NCI-H2196 treated with DMSO at 0.1 percent for 48 hours (cell line): ENCODE data around the gene PPIL1.

ENCODE experiments used
- DNase-seq: peaks from one replicate; lab custom pipeline; 2025; ENCODE audit not compliant: unreplicated experiment; lab: John Stamatoyannopoulos, UW

PPIL1 gene

DNA sequence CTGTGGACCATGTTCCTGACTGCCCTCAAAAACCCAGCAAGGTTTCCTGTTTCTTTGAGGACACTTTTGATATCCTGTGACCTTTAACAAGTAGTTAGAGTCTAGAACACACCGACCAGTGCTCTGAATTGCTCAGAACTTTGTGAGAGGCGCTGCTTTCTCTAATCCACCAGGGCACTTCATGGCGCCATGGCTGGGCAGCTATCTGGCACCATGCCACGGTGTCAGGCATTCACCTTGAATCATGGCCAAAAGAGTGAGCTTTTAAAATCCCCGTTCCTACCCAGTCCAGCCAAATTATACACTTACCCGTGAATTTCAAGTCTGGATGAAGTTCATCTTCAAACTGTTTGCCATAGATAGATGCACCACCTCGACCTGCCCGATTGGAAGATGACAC lies 18.3 kb downstream of the PPIL1 start:
- DNase-seq, result no peak

DNA sequence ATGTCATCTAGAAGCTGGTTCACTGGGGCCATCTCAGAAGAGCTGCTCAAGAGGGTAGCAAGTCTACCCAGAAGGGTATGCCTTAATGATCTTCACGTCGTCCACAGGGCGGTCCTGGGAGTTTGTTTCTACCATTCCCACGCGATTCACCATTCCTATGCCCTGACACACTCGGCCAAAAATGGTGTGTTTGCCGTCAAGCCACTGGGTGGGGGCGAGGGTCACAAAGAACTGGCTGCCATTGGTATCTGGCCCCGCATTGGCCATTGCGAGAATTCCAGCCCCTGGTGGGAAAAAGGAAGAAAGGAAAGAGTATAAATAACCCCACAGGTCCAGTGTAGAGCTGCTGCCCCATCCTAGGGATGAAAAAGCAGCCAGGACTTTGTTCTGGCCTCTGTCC lies 18.9 kb downstream of the PPIL1 start:
- no peak for DNase-seq

DNA sequence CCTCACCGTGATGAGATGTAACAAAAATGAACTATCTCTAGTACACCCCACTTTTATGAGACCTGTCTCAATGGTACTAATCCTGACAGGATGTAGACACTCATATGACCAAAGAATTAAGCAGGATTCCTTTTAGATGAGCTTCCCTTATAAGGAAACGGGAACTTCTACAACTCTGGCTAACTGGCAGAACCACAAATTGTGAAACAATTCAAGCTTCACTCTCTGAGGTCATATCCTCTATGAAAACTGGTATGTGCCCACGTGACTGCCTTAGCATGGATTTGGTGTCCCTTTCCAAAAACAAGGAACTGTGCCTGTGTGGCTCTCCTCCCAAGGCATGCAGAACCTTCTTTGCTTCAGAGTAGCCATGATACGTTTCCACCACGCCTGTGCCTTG lies 21.3 kb downstream of the PPIL1 start:
- DNase-seq, result no peak

DNA sequence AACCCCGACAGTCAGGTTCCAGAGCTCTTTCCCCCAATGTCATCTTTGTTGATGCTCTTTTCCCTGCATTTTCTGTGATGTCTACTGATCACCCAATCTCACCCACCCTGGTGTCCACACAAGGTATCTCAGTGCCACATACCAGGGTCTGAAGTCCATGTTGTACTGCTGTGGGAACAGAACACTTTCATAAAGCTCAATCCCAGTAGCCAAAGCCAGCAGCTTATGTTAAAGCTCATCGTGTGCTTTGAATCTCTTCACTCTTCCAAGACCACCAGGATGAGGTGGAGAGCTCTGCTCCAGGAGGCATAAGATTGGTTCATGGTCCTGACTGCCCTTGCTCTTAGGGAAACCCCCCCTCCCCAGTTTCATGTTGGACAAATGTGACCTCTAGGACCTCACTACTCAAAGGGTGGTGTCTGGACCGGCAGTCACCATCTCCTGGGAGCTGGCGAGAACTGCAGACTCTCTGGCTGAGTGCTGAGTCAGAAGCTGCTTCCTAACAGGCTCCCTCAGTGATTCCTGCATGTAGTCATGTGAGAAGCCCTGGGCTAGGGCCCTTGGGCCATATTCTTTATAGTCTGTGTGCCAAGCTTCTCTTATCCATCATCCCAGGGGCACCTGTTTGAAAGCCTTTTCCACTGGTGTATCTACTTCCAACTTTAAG lies 22.0 kb downstream of the PPIL1 start:
- DNase-seq, result no peak

DNA sequence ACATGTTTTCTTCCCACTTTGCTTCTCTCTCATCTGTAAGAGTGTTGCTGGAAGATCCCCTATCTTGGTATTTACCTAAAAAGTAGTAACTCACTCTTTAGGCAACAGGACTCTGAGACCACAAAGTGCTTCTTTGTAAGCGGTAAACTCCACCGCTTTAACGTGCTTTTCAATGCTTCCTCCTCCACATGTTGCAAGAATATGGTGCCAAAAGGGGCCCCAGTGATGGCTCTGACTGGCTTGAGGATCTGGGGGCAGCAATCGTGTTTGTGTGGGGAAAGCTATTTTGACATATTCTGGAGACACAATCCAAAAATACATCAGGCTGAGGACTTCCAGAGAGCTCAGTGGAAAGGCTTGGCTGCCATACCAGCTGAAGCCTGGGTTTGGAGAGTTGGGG lies 23.0 kb downstream of the PPIL1 start:
- no peak for DNase-seq

DNA sequence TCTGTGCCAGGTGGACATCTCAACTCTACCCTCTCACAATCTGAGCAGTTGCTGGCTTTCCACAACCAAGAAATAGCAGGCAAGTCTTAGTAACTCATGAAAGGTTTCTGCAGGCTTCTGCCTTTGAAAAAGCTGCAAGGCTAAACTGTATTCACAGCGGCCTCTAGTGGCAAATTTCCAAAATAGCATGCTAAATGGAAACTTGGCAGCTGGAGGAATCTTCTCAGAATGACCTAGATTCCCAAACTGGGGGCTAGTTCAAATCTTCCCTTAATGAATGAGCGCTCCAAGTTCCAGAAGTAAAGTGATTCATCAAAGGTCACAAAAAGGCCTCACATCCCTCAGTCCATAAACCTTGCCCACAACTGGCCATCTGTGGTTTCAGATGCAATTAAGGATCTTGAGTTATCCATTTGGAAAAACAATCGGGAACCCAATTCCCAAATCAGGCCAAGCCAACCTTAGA lies 23.4 kb downstream of the PPIL1 start:
- DNase-seq, result peak; percentile 57

DNA sequence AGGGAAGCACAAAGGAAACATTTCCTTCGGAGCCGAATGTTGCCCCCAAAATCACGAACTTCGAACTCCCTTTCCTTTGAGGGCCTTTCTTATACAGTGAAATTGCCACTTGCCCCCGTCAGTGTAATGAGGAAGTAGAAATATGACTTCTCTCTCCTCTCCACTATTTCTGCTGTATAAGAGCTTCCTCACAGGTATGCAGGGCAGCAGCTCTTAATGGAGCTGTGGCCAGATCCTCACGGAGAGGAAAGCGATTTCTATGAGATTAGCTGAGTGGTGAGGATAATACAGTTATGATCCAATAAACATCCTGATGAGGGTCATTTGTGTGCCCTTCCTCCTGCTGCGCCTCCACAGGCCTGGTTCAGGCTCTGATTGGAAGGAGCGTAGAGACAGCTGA lies 24.6 kb downstream of the PPIL1 start:
- DNase-seq, result no peak

DNA sequence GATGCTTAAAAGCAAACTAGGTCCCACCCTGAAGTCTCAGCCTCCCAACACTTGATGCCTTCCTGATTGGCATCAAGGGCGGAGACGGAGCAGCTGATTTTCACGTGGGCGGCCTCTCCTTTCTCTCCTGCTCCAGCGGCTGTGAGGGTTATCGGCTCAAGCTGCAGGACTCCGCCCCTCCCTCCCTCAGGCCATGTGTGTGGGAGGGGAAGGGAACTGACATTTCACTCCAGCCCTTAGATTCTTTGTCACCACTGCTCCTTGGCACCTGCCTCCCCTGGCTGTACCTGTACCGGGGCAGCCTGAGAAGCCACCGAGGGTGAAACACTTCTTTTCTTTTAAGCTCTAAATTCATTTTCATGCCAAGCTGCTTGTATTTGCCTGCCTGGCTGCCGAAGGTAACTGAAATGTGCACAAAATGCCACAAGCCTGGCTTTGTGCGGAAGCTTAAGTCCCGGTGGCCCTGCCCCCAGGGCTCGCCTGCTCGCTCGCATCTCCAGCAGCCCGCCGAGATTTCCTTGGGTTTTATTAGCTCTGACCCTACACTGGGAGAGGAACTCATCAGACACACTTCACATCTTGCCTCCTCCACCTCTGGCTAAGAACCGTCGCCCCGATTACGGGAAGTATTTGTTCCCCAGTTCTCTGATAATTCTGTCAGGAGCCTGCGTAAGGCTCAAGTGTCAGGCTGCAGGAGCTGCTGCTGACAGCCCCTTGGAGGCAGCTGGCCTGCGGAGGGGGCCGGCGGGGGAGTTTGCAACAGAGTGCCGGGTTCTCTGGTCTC lies 25.8 kb downstream of the PPIL1 start:
- no peak for DNase-seq

DNA sequence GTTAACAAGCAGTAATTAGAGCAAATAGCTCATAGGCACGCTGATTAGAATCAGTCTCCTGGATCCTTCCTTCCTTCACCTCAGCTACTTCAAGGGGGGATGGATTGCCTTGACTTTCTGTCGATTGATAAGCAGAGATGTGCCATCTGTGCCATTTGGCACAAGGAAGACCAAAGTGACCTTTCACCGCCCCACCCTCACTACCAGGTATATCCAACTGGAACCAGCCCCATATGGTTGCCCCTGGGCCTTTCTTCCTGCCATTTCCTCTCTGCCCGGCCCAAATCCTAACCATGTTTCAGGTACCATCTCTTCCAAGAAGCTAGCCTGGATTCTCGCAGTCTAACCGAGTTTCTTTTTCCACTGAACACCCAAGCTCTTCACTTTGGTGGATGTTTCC lies 26.6 kb downstream of the PPIL1 start:
- no peak for DNase-seq

DNA sequence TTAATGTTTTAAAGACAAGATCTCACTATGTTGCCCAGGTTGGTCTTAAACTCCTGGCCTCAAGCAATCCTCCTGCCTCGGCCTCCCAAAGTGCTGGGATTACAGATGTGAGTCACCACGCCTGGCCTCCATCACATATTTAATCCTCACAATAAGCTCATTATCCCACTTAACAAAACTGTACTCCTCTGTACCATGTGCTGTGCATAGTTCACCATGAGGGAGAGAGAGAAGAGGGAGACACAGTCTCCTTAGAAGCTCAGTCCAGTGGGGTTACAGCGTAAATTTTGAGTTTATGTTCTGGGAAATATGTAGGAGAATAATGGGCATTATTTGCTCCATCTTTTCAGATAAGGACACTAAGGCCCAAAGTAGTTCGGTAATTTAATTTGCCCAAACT lies 27.5 kb downstream of the PPIL1 start:
- no peak for DNase-seq

DNA sequence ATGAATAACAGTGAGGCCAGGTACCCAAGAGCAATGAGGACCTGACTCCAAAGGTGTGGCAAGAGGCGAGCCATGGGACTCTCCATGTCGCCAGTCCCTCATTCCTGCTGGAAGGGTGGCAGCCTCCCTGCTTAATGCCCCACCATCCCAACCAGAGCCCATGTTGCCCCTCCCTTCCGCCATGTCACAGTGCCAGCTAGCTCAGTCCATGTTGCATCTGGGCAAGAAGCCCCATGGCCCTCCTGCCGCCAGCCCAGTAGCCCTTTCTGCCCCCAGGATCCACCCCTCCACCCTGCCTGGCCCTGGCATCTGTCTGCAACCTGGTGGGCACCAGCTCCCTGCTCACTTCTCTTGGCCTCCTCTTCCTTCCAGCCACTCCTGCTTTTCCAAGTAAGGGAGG lies 29.4 kb downstream of the PPIL1 start:
- no peak for DNase-seq

DNA sequence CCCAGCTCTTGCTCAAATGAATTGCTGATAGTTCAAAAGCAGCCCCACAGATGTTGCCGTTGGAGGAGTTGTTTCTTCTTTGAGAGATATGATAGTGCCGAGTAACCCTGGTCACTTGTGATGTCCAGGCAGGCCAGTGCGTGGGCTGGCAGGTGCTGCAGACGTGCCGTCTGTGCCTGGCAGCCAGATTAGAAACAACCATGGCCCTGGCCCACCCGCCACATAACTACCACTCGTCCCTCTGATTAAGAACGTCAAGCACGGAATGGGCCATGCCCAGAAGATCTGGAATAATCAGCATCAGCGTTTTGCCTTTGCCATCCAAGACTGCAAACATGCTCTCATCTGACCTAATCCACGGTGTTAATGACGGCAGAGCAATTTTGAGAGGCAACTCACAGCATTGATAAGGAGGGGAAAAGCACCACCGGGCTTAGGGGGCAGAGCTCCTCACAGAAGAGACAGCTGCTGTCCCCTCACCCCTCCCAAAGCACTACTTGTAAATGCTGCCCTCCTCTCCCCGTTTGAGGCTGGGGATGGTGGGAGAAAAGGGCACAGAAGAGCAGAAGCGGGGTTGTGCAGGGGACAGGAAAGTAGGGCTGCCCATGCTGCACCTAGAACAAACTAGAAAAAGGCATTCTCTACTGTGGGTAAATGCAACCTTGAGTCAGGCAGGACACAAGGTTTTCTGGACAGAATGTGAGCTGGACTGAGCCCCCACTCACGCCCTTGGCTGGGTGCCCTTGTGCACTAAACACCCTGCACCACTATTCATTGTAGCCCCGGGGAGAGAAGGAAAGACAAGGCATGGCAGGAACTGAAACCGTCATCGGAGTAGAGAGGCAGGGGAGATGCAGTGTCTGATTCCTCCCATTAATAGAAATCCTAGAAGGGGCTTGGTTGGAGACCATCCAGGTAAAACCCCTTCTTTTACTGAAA lies 30.1 kb downstream of the PPIL1 start:
- no peak for DNase-seq

DNA sequence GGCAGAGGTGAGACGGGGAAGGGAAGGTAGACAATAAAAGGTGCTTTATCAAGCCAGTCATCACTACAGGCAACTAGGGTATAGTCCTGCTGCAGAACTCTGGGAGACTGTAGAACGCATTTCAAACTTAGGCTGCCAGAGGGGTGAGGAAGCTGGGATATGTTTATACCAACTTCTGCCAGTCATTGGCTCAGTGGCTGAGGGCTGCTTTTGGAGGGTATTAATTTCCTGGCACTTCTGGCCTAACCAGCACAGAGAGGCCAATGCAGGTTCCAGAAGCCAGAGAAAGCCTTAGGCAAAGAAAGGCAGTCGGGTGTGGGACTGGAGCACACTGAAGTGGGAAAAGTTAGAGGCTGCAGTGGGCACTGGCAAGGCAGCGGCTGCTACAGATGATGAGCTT lies 31.4 kb downstream of the PPIL1 start:
- no peak for DNase-seq

DNA sequence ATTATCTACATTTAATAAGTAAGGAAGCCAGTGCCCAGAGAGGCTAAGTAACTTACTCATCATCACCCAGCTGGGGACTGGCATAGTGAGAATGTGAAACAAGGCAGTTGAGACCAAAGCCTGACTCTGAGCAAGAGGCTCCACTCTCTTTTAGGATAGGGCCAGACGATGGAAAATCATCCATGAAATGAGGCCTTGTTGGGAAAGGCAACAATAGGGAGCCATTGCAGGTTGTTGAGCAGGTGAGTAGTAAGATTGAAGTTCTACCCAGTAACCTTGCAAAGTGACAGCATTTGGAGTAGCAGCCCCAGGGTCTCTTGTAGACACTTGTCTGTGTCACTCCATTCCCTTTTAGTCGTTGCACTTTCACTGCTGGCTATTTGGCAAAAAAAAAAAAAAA lies 32.8 kb downstream of the PPIL1 start:
- DNase-seq, result no peak

DNA sequence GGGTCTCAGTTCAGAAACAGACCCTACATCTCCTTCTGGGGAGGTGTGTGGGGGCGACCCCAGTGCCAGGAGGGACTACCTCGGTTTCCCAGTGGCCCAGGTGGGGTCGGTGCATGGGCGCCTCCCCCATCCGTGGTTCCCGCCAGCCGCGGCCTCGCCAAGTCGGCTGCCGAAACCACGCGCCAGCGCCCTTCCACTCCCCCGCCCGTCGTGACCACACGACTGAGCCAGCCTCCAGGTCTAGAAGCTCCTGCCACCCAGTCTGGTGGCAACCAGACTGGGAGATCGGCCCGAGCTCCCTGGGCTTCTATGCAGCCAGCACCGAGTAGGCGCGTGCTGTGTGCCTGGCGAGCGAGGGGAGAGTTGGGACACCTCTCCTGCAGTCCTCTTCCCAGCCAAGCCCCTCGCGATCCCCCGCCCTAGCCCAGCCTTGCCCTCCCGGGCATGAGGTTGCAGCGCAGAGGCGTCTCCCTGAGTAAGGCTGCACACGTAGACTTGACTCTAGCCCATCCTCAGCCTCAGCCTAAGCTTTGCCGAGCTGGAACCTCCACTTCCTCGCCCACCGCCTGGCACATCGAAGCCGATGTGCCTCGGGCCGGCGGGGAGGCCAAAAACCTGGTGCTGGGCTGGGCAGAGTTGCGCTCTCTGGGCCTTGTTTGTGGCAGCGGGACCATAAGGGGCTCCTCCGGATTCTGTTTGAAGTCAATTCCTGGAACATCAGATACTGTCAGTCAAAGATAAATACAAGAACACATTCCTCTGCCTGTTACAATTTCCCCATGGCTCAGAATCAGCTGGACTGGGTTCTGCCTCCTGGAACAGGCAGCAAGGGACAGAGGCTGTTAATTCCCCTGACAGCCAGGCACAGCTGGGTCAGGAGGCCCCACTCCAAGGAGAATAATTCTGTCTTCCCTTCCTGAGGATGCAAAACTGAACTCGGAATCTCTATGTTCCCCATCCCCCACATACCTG lies 33.9 kb downstream of the PPIL1 start:
- DNase-seq, result no peak

DNA sequence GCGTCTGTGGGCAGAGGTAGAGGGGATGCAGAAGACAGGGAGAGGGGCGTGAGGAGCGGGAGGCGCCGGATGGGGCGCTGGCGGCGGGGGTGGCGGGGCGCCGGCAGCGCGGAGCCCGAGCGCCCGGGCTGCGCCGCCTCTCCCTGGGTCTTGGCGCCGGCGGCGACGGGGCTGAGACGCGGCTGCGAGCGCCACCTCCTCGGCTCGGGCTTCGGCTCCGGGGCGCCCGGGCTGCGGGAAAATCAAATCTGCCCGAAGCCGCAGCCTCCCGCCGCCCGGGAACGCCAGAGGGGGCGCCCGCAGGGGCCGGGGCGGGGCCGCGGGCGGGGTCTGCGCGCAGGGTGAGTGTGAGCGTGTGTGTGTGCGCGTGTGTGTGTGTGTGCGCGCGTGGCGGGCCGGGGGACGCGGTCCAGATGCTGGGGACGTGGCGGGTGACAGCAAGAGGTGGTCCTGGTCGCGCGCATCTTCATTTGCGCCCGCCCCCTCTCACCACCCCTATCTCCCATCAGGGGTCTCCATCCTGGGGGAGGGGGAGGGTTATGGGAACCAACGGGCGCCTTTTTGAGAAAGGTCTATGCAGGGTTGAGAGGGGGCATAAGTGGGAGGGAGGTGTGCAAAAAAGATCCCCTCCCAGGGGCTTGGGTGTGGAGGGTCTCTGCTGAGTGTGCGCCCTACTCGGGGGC lies 34.7 kb downstream of the PPIL1 start:
- DNase-seq, result no peak

DNA sequence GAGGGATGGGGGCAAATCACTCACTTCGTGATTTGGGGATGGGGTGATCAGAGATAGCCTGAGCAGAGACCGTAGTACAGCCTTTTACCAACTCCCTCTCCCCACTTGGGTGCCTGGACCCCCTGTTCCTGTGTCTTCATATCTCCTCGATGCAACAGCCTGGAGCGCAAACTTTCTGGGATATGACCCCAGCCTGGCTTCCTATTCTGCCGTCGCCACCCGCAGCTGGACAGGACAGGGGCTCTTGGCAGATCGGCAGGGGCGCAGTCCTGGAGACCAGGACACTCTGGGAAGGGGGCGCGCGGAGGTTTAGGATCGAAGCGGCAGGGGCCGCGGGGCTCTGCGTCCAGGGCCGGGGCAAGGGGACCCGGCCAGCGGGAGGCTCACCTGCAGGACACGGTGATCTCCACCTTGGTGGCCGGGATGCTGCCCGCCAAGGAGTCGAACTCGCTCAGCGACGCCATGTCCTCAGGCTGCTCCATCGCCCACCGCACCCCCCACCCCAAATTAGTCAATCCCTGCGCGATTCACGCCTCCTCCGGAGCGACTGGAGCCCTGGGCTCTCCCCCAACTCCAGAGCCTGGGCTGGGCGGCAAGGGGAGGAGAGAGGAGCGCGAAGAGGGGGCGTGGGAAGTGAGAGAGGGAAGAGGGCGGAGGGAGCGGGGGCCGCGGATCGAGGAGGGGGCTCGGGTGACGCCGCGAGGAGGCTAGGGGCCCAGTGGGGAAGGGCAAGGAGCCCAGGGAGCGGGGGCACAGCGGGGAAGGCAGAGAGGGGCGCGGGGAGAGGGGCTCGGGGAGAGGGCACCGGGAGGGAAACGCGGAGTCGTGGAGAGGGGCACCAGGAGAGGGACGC lies 35.5 kb downstream of the PPIL1 start, which contains the start of gene CPNE5:
TSS of gene CPNE5 (minus strand) at position 549 of the 853 bp plus-strand sequence. CDS start at position 482, 67 bp downstream.
- DNase-seq, result no peak

DNA sequence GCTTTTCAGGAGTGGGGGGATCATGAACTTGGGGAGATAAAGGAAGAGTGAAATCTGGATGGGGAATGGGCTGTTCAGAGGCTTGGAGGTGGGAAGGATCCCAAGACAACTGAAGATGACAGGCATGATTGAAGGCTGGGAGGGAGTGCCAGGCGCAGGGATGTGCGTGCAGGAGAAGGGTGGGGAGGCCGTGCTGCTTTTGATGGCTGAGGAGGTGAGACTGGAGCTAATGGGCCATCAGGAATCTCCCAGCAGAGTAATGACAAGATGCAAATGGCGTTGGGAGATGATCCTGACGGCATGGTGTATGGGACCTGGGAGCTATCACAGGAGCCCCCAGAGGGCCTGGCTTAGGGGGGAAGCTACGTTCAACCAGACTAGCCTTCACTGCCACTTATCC lies 36.9 kb downstream of the PPIL1 start:
- no peak for DNase-seq

DNA sequence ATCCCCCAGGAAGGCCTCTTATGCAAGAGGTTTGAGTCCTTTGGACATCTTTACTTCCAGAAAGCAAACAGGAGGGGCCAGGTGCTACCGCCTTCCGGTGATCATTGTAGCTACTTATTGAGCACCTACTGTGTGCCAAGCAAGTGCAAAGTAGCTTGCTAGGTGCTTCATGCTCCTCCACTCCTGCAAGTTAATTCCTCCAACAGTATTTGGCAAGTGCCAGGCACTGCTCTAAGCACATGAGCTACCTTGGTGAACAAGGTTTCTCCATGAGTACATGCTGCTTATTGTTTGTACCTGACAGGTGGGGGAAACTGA lies 37.6 kb downstream of the PPIL1 start:
- no peak for DNase-seq
